HepG2 (cell line): ENCODE measurements around the gene DMAC2L. TPM values are rescaled to one million over a fixed set of nuclear protein-coding genes. Genes with fewer than 3 reads are reported as not detected.
A peak's percentile ranks its signal among the peaks of the same experiment; 100 is the strongest.

ENCODE experiments used
- ARID2 ChIP-seq: sonication (generic); formaldehyde crosslinking; IDR thresholded peaks from 2 replicates; pipeline ENCODE4 v1.8.1; 2022; ENCODE audit warnings: mild to moderate bottlenecking, missing genetic modification reagents, borderline replicate concordance
- FOXK1 ChIP-seq: sonication (generic); formaldehyde crosslinking; IDR thresholded peaks from 2 replicates; pipeline ENCODE4 v1.4.0; 2020; ENCODE audit warnings: low read depth, missing genetic modification reagents, borderline replicate concordance
- HMGA1 ChIP-seq: sonication (generic); formaldehyde crosslinking; conservative IDR thresholded peaks from 2 replicates; pipeline ENCODE4 v1.4.0; 2020; ENCODE audit warnings: missing genetic modification reagents
- HNRNPL ChIP-seq: fragments of 200-400 bp; formaldehyde crosslinking; IDR thresholded peaks from 2 replicates; pipeline ENCODE4 v1.6.1; 2017; ENCODE audit warnings: mild to moderate bottlenecking, low read depth, low read length
- NFE2L2 ChIP-seq: fragments of 150-350 bp; IDR thresholded peaks from 2 replicates; pipeline ENCODE4 v1.6.1; 2014; ENCODE audit warnings: low read length
- POLR2AphosphoS5 ChIP-seq: IDR thresholded peaks from 2 replicates; pipeline ENCODE4 v1.6.1; 2012; ENCODE audit warnings: low read depth, low read length
- SMAD3 ChIP-seq: sonication (generic); formaldehyde crosslinking; IDR thresholded peaks from 2 replicates; pipeline ENCODE4 v1.4.0; 2020; ENCODE audit warnings: missing genetic modification reagents
- SP5 ChIP-seq: IDR thresholded peaks from 2 replicates; pipeline ENCODE4 v1.6.1; 2016; ENCODE audit warnings: low read depth, borderline replicate concordance
- SRF ChIP-seq: IDR thresholded peaks from 2 replicates; pipeline ENCODE4 v1.6.1; 2011; ENCODE audit warnings: mild to moderate bottlenecking, low read depth, low read length, moderate library complexity
- STAT6 ChIP-seq: sonication (generic); formaldehyde crosslinking; IDR thresholded peaks from 2 replicates; pipeline ENCODE4 v1.4.0; 2020; ENCODE audit warnings: missing genetic modification reagents, mild to moderate bottlenecking, borderline replicate concordance
- ZKSCAN8 ChIP-seq: IDR thresholded peaks from 2 replicates; pipeline ENCODE4 v1.6.1; 2016; ENCODE audit warnings: borderline replicate concordance, missing genetic modification reagents, missing compliant biosample characterization
- ZNF510 ChIP-seq: sonication (generic); formaldehyde crosslinking; IDR thresholded peaks from 2 replicates; pipeline ENCODE4 v1.4.0; 2020; ENCODE audit warnings: low read depth, mild to moderate bottlenecking, missing genetic modification reagents
- ZNF512 ChIP-seq: sonication (generic); formaldehyde crosslinking; IDR thresholded peaks from 2 replicates; pipeline ENCODE4 v1.4.0; 2020; ENCODE audit warnings: mild to moderate bottlenecking, missing genetic modification reagents
- ZNF543 ChIP-seq: sonication (generic); formaldehyde crosslinking; IDR thresholded peaks from 2 replicates; pipeline ENCODE4 v1.4.0; 2020; ENCODE audit warnings: mild to moderate bottlenecking, missing genetic modification reagents
- ZNF660 ChIP-seq: sonication (generic); formaldehyde crosslinking; IDR thresholded peaks from 2 replicates; pipeline ENCODE4 v1.5.1; 2020; ENCODE audit warnings: mild to moderate bottlenecking, low read depth, missing genetic modification reagents, borderline replicate concordance
- polyA plus RNA-seq, 8 experiments: library from polyadenylated mRNA; depleted of rRNA in 3 of 8; stranded (reverse) in 7 of 8; unstranded in 1 of 8; fragments of >200 nt; fragmentation: Illumina TruSeq in 4 of 8; extraction: Trizol in 4 of 8; gene quantifications; 2 replicates each; pipeline versions ENCODE4 v1.2.1 to v1.2.3, GENCODE V29; 2011 to 2016; ENCODE audit warnings: low read depth in 4 of 8, missing spikeins in 1 of 8, mixed read lengths in 1 of 8; ENCODE audit not compliant: insufficient read depth in 1 of 8
- total RNA-seq, 5 experiments: library from RNA; depleted of rRNA; stranded (reverse); fragments of >200 nt; fragmentation: Illumina TruSeq; extraction: Trizol; gene quantifications; 2 replicates each; pipeline ENCODE4 v1.2.3, GENCODE V29; 2016; ENCODE audit warnings: low read depth in 1 of 5
- TF ChIP-seq, protein P1 (sequence below): sonication (generic); formaldehyde crosslinking; conservative IDR thresholded peaks from 2 replicates; pipeline ENCODE4 v1.8.0; 2022; ENCODE audit warnings: mild to moderate bottlenecking, moderate library complexity, missing genetic modification reagents
- TF ChIP-seq, protein P2 (sequence below): sonication (generic); formaldehyde crosslinking; IDR thresholded peaks from 2 replicates; pipeline ENCODE4 v1.4.0; 2020; ENCODE audit warnings: missing genetic modification reagents, low read depth, mild to moderate bottlenecking, borderline replicate concordance

DMAC2L gene
- total and polyA plus RNA-seq, 2 of the 13 experiments (the other 11 are each of a cell fraction or from before 2014, with no cell fraction given): 19.4 to 23.2 TPM

GRCh38 chr14:50311972-50312733 lies at the start of gene DMAC2L, which contains the start of gene L2HGDH (continued):
- TF ChIP-seq FOXK1 (CRISPR knock-in tag) (0 out of 2 replicates have a peak, but pooled peaks have one; percentile 34), ZNF512 (CRISPR knock-in tag) (0 out of 2 replicates have a peak, but pooled peaks have one; percentile 27), STAT6 (CRISPR knock-in tag) (no peak), ZKSCAN8 (no peak), SP5 (peak; percentile 38; the same call in 1 of the 2 replicates), NFE2L2 (no peak), ZNF543 (CRISPR knock-in tag) (peak; percentile 90), HMGA1 (no peak), ZNF660 (CRISPR knock-in tag) (no peak), ZNF510 (peak; percentile 92), SRF (no peak), ARID2 (0 out of 2 replicates have a peak, but pooled peaks have one; percentile 51), POLR2AphosphoS5 (peak; percentile 96), SMAD3 (CRISPR knock-in tag) (no peak; the same call in 1 of the 2 replicates), HNRNPL (0 out of 2 replicates have a peak, but pooled peaks have one; percentile 61)
- TF ChIP-seq, protein P1, sequence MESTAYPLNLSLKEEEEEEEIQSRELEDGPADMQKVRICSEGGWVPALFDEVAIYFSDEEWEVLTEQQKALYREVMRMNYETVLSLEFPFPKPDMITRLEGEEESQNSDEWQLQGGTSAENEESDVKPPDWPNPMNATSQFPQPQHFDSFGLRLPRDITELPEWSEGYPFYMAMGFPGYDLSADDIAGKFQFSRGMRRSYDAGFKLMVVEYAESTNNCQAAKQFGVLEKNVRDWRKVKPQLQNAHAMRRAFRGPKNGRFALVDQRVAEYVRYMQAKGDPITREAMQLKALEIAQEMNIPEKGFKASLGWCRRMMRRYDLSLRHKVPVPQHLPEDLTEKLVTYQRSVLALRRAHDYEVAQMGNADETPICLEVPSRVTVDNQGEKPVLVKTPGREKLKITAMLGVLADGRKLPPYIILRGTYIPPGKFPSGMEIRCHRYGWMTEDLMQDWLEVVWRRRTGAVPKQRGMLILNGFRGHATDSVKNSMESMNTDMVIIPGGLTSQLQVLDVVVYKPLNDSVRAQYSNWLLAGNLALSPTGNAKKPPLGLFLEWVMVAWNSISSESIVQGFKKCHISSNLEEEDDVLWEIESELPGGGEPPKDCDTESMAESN (CRISPR knock-in tag): peak; percentile 91
- TF ChIP-seq, protein P2, sequence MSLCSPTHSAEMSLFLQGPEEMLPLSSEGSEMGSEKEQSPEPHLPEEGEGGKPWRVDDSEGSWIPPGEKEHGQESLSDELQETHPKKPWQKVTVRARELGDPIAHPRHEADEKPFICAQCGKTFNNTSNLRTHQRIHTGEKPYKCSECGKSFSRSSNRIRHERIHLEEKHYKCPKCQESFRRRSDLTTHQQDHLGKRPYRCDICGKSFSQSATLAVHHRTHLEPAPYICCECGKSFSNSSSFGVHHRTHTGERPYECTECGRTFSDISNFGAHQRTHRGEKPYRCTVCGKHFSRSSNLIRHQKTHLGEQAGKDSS: peak; percentile 70; the same call in 1 of the 2 replicates
